HEK293T (cell line): ENCODE results near the gene CD4.

ENCODE experiments used
- ELF4 ChIP-seq: fragments of 450-650 bp; IDR thresholded peaks from 2 replicates; pipeline ENCODE4 v1.6.1; 2017; ENCODE audit warnings: antibody characterized with exemption
- FOXK2 ChIP-seq: fragments of 450-650 bp; IDR thresholded peaks from 2 replicates; pipeline ENCODE4 v1.6.1; 2016; ENCODE audit warnings: mild to moderate bottlenecking
- NFRKB ChIP-seq: fragments of 450-650 bp; IDR thresholded peaks from 2 replicates; pipeline ENCODE4 v1.6.1; 2016; ENCODE audit warnings: mild to moderate bottlenecking, moderate library complexity
- ZNF384 ChIP-seq: fragments of 450-650 bp; IDR thresholded peaks from 2 replicates; pipeline ENCODE4 v1.6.1; 2016

- TF ChIP-seq FOXK2 (no peak), NFRKB (no peak), ZNF384 (no peak), ELF4 (no peak)
These were observed 52.7 kb downstream of the CD4 start for GRCh38 chr12:6842075-6842474.
